GM18867 (cell line): ENCODE data around the gene MPHOSPH9.

Source experiments
- ATAC-seq: cut with Tn5 transposase; IDR thresholded peaks from one replicate; pipeline ENCODE4 v1.9.1; 2021; ENCODE audit warnings: mild to moderate bottlenecking, moderate library complexity; ENCODE audit not compliant: unreplicated experiment

MPHOSPH9 gene

DNA sequence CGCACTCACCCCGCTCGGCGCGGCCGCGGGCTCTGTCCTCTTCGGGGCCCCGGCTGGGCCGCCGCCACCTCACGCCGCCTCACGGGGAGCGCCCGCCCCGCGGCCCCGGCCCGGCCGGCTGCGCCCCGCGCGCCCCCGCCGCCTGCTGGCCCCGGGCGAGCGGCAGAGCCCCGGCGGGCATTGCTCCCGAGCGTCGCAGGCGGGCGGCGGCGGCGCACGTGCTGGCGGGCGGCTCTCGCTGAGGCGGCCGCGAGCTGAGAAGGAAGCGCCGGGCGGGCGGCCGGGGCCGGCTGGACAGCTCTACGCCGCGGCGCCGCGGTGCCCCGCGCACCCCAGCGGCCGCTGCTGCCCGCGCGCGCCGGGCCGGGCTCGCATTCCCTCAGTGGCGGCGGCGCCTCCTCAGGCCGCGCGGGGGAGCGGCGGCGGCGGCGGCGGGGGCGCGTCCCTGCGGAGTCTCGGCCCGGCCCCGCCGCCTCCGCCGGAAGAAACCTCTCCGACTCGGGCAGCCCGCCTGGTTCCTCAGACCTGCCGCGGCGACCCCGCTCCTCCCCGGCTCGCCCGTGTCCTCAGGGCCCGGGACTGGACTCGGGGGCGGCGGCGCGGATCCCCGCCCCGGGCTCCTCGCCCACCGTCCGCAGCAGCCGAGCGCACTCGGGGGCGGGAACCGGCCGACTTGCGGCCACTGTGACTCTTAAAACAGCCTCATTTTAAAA is 82.0 kb downstream of the MPHOSPH9 start, which contains the start of gene PITPNM2:
Gene PITPNM2 (minus strand): TSS at position 347 of the 713 bp plus-strand sequence. CDS start 116,500 bp downstream, outside the sequence.
- peak; percentile 73 for ATAC-seq

DNA sequence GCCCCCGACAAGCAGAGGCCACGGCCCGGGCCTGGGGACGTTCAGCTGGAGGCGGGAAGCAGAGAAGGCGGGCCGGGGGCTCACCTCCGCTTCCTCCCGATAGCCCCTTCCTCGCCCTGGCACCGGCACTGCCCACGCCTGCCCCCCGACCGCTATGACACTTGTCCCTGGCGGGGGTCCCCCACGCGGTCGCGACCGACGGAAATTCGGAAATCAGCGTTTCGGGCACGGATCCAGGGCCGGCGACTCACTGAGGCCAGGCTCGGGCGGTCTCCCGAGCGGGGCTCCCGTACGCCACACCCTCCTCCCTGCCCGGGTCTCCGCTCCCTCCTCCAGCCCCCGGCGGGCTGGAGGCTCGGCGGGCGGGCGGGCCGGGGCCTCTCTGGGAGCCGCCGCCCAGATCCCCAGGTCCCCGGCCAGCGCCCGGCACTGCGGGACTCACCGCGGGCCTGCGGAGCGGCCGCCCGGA is 82.6 kb downstream of the MPHOSPH9 start:
- ATAC-seq = peak; percentile 14

DNA sequence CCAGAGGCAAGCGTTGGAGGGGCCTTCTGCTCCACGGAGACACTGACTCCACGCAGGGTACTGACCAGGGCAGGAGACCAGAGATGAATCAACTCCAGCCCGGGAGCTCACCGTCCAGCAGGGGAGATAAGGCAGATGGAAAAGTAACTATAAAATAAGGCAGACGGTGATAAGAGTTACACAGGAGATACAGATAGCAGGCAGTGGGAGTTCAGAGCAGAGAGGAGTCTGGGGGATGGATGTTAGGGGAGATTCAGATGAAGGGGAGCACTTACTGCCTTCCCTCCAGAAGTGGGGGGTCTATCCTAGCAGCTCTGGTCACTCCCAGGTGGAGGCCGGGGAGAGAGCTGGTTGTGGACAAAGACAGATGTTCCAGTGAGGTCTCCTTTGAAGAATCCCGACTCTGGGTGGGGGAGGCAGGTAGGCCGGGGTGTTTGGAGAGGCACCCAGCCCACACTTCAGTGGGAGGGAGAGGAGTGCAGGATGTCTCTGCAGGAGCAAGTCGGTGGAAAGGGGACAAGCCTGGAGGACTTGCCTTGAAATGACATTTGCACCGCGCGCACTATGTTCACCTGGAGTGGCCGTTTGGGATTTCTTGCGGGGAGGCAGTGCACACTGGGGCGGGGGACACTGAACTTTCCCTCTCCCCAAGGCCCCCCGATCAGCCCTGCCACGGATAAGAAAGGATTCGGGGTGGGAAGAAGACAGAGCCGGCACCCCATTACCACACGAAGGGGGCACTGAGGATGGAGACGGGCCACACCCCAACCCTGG is 83.3 kb downstream of the MPHOSPH9 start:
- no peak for ATAC-seq

DNA sequence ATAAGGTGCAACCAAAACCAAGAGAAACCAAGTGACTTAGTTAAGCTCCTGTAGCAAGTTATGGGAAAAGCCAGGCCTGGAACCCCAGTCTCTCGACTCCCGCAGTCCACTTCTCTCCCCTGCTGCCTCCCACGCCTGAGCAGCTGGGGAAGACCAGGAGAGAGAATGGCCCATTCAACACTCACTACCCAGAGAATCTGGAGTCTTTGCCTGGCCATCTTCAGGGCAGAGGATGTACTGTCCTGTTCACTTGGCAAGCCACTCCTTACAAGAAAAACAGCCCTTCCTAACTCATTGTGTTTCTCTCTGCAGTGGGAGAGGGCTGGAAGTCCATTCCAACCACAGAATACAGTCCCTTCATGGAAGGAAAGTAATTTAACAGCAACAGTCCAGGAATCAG is 83.9 kb downstream of the MPHOSPH9 start:
- no peak for ATAC-seq

DNA sequence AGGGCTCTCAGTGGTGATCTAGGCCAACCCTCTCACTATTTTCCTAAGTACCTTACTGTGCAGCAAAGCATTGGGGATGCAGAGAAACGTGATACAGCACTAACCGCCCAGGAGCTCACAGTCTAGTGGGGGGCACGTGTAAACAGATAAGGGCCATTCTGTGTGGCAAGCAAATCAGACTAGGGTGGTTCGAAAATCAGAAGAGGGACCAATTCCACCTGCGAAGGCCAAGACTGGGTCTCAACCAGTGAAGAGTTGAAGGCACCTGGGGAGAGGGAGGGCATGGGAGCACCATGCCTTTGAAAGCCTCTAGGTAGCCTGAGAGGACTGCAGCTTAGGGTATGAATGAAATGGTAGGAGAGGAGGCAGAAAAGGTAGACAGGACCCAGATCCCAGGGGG is 84.3 kb downstream of the MPHOSPH9 start:
- no peak for ATAC-seq

DNA sequence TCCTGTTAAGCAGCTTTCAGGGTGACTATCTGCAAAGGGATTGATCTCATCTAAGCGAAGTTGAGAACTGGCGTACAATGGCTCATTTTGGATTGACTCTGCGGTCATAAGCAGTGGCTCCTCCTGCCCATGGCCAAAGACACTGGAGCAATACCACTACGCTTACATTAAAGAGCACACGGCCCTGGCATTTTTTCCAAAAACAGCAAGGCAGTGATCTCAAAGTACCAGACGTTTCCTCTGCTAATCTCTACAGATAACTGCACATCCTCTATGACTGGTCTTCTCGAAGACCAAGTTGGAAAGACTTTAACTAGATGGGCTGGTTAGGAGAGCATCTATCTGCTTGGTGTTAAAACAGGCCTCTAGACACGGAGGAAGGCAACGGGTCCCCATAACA is 84.7 kb downstream of the MPHOSPH9 start:
- ATAC-seq = no peak

DNA sequence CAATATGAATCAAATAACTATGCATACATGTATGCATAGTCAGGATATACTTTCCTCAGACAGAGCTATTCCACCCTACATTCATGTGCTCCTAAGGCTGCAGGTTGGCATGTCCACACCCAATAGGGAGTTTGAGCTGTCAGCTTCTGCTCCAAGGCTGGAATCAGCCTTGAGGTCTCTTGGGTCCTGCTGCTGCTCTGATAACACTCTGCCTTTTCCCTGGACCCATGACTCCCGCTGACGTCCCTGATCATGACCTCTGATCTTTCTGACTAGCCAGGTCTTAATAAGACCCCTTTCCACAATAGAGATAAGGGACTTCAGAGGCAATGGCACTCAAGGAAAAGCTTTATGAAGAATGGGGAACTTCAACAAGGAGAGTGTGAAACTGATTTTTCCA is 87.7 kb downstream of the MPHOSPH9 start:
- ATAC-seq = no peak

DNA sequence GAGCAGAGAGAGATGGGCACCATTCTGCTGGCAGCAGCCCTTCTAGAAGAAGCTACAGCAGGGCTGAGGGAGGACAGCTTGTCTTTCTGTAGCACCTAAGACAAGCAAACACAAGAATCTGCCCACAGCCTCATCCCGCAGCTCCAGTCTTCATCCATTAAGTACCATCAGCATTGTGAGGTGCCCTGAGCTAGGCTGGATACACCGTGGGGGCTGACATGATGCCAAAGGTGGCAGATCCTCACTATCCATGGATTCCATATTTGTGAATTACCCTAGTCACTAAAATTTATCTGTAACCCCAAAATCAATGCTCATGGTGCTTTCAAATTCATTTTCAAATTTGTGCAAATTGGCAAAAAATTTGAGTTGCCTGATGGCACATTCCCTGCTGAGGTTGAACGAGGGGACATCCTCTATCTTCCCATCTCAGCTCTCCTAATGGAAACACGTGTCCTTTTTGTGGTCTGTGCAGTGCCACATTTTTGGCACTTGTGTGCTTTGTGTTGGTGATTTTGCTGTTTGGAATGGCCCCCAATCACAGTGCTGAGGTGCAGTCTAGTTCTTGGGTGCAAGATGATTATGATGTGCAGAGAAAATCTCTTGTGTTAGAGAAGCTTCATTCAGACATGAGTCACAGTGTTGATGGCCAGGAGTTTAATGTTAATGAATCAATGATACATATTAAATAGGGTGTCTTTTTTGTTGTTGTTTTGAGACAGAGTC is 89.0 kb downstream of the MPHOSPH9 start:
- ATAC-seq = no peak

DNA sequence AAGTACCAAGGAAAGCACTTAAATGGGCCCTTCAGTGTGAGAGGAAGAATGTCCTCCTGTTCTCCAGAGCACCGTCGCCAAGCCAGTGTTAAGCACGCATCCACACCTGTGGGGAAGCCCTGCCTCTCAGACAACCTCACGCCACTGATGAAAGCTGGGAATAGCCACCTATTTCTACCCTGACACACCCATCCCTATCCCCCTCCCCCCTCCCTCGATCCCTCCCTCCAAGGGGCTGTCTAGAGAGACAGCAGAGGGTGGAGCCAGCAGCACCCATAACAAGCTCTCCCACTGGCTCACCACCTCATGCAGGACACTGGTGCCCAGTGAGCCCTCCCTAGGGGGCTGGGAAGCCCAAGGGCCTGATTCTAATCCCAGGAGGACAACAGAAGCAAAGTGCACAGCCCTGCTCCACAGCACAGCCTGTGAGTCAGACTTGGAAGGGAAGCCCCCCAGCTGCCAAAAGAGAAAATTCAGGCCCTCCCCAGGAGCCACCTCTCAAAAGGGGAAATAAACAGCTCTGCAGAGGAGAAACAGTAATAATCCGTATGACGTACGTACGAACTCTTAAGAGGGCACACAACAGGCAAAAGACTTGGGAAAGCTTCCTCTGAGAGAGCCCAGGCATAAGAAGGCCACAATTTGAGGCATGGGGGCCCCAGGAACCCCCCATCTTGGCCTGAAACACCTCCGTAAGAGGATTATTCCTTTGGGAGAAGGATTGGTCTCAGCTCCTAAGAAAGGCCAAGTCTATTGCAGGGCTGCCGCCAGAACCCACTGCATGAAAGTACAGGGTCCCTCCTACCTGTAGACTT is 89.8 kb downstream of the MPHOSPH9 start:
- ATAC-seq = no peak

DNA sequence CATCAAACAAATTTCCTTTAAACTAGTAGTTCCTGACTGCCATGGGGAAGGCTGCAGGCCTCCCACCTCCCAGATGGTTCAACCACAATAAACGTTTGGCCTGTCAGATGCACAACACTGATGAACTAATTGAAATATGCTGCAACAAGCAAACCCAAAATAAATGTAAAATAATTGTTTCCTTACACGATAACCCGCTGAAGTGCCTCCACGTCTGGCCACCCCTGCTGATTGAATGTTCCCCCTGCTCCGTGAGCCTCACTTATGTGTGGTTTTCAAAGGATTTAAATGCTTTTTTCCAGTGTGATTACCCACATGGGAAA is 90.5 kb downstream of the MPHOSPH9 start:
- ATAC-seq = no peak

DNA sequence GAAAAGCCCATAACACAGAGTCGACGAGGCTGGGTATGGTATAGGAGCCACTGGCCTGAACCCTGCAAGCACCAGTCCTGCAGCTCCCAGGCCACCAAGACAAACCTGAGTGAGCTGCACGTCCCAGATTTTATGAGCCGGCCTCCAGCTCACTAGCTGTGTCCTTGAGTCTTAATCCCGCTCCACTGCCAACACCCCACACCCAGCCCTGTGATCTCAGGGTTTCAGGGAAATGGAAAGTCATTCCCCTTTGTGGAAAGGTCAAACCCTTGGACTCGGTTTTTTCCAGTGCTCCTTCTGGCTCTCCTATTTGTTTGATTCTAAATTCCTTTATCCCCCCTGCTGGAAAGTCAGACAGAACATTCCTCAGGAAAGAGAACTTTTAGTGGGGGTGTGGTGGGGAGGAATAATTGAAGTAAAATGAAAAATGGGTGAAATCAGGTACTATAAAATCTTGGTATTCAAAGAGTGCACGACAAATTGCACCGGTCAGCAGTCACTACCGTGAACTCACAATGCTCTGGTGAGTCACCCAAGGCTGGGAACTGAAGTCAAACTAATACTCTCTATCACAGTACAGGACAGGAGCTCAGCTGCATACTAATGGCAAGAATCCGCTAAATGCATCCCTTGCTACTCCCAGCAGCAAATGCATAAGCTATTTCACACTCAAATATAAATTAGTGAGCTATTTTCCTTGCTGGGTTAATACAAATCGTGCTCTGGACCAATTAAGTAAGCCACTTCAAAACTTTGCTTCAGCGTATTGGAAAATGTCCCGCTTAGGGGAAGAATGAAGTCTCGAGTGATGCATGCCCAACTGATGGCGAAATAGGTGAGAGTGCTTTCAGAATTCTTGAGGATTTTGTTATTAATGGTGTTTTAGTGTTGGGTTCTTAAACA is 91.1 kb downstream of the MPHOSPH9 start:
- ATAC-seq = no peak

DNA sequence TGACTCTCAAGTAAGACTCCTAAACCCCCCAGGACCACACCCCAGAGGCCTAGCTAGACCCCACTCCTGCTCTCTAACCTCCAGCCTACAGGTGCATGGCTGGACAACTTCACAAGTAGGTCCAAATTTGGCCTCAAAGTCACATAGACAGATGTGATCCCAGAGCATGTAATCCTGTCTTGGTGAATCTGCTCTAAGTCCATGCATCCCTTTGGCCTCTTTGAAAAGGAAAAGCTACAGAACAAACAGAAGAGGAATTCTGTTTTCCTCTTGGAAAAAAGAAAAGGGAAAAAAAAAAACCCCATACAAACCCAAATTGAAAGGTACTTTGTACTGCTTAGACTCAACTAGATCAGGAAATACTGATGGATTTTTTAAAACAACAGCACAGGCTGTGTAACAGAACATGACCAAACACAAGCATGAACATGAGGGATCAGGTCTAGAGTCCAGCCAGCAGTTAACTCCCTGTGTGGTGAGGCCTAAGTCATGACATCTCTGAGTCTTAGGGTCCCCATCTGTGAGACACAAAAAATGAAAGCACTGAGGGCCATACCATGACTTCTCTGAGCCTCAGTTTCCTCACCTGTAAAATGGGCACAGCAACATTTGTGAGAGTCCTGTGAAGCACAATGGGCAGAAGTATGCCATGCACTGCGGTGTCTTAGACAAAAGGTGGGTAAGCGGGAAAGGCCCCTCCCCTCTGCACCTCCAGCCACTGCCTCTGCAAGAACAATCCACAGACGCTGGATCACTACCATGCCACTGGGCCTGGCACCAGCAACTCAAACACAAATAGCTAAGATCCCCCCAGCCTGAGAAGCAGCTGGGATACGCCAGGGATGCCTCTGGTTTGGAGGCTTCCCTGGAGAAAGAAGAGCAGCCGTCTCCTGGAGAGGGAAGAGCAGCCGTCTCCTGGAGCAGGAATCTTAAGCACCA is 92.0 kb downstream of the MPHOSPH9 start:
- ATAC-seq = no peak

DNA sequence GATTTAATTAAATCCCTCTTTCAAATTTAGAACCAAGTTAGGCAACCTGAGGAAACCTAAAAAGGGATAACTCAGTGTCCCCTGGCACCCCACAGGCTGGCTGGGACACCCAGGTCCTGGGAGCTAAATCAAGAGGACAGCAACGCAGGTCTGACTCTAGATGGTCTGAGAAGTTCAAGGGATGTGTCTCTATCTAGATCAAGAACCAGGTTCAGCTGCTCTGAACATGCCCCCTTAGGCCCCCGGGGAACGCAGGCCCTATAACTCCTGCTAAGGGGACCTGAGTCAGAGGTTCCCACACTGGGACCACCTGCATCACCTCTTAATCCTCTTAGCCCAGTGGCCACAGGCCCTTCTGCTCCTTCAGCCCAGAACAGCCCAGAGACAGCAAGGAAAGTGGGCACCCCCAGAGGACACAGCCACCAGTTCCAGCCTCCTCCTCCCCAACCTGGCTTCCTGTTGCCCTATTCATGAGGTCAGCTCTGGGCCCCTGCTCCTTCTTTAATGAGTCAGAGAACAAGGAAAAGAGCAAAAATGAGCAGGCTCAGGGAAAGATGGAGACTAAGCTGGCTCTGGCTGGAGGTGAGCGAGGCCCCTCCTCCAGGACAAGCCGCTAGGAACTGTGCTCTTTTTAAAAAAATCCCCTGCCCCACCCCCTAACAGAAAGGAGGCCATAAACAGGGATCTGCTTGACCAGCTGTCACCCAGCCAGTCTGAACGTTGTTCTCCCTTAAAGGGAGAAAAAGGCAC is 92.8 kb downstream of the MPHOSPH9 start:
- no peak for ATAC-seq

DNA sequence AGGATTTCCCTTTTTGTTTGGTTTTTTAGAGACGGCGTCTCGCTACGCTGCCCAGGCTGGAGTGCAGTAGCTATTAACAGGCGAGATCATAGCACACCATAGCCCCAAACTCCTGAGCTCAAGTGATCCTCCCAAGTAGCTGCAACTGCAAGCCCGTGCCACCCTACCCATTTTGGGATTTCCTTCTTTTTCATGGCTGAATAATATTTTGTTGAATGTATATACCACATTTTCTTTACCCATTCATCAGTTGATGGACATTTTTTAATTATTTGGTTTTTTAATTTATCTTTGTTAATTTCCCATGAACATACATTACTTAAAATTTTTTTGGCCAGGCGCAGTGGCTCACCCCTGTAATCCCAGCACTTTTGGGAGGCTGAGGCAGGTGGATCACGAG is 97.3 kb downstream of the MPHOSPH9 start:
- no peak for ATAC-seq

DNA sequence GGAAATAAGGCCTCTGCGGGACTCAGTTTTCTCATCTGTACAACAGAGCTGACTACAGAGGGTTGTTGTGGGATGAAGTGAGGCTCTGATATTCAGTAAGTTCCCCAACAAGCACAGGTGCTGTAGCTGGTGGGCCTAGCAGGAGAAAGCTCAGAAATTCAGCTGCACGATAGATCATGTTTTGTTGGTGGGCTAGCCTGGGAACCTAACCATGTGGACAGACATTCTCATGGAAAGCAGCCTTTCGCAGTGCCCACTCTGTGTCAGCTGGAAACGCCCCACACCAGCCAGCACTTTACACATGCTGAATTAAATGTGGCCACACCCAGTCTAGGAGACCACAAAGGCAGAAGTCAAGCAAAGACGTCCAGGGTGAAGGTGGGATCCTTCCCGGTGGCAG is 98.1 kb downstream of the MPHOSPH9 start:
- ATAC-seq = no peak

DNA sequence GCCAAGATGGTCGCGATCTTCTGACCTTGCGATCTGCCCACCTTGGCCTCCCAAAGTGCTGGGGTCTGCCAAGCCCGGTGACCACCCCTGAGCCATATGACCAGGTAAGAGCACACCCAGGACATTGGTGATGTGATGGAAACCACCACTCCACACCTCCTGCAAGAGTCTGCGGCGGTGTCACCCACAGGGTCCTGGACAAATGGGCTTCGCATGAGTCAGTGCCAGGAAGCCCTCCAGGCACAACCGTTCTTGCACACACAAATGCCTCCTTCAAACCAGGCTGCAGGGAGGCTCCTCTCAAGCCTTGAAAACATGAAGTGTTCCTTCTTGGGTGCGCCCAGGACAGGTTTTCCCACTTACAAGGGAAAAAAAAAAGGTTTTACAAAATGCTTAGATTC is 98.7 kb downstream of the MPHOSPH9 start:
- ATAC-seq = no peak

DNA sequence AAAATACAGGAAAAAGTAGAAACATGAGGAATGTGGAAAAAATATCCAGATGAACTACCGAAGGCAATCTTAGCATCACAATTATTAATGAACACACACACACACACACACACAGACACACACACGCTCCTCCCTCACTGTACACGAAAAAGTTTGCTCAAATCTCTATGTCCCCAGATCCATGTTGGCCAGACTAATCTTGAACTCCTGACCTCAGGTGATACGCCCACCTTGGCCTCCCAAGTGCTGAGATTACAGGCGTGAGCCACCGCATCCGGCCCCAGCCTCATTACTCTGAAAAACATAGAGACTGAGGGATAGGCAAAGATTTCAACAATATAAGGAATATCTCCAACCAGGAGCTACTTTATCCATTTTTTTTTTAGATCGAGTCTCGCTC is 99.2 kb downstream of the MPHOSPH9 start:
- no peak for ATAC-seq
